HG03045 (cell line): ENCODE data around the gene MS4A13.
"Not testable (repeated sequence)": the region's sequence is repeated elsewhere in the genome, so short reads cannot be mapped to it uniquely, and the experiment has no call there.

Experiments
- ATAC-seq: cut with Tn5 transposase; IDR thresholded peaks from one replicate; pipeline ENCODE4 v1.9.1; 2021; ENCODE audit warnings: mild to moderate bottlenecking, moderate library complexity; ENCODE audit not compliant: unreplicated experiment

The MS4A13 gene

DNA sequence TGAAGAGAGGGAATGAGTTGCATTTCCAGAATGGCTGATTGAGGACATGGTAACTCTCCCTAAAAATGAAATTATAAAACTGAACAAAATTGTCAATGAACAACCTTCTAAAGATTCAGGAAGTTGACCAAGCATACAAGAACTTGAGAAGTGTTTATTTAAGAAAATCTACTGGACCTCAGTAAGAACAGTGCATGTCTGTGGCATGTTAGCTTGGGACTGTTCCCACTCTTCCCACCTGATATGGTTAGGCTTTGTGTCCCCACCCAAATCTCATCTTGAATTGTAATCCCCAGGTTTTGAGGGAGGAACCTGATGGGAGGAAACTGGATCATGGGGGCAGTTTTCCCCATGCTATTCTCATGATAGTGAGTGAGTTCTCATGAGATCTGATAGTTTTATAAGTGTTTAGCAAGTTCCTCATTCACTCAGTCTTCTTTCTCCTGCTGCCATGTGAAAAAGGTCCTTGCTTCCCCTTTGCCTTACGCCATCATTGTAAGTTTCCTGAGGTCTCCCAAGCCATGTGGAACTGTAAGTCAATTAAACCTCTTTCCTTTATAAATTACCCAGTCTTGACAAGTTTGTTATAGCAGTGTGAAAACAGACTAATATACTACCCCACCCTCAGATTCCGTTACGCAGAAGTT is 15.4 kb downstream of the MS4A13 start:
- ATAC-seq, result no peak

DNA sequence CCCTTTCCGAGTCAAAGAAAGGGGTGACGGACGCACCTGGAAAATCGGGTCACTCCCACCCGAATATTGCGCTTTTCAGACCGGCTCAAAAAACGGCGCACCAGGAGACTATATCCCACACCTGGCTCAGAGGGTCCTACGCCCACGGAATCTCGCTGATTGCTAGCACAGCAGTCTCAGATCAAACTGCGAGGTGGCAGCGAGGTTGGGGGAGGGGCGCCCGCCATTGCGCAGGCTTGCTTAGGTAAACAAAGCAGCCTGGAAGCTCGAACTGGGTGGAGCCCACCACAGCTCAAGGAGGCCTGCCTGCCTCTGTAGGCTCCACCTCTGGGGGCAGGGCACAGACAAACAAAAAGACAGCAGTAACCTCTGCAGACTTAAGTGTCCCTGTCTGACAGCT is 17.2 kb downstream of the MS4A13 start:
- ATAC-seq, result not testable (repeated sequence)

DNA sequence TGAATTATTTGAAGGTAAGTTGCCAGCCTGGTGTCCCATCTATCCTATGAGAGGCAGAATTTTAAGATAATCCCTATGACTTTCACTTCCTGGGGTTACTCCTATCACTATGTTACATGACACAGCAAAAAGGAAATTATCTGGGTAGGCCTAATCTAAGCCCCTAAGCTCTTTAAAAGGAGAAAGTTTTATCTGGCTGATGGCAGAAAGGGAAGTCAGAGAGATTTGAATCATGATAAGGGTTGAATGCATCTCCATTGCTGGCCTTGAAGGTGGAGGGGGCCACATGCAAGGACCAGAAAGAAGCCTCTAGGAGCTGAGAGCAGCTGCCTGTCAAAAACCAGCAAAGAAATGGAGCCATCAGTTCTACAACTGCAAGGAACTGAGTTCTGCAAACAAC is 23.4 kb downstream of the MS4A13 start:
- not testable (repeated sequence) for ATAC-seq

DNA sequence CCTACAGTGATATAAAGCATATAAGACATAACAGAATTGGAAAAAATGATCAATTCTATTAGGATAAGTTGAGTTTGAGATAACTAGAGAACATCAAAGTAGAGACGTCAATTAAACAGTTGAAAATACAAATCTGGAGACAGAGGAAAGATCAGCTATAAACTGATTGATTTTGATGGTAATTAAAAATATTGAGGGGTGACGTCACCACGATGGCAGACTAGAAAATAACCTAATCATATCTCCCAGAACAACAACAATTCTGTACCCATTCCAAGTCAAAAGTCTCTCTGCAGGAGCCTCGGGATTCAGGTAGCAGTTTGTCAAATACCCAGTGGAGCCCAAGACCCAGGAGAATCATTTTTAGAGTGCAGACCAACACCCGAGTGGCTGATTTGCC is 28.9 kb downstream of the MS4A13 start:
- ATAC-seq, result no peak

DNA sequence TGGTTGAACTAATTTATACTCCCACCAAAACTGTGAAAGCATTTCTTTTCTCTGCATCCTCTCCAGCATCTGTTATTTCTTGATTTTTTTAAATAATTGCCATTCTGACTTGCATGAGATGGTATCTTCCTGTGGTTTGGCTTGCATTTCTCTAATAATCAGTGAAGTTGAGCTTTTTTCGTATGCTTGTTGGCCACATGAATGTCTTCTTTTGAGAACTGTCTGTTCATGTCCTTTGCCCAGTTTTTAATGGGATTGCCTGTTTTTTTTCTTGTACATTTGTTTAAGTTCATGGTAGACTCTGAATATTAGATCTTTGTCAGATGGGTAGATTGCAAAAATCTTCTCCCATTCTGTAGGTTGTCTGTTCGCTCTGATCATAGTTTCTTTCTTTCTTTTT is 46.1 kb downstream of the MS4A13 start:
- ATAC-seq, result no peak

DNA sequence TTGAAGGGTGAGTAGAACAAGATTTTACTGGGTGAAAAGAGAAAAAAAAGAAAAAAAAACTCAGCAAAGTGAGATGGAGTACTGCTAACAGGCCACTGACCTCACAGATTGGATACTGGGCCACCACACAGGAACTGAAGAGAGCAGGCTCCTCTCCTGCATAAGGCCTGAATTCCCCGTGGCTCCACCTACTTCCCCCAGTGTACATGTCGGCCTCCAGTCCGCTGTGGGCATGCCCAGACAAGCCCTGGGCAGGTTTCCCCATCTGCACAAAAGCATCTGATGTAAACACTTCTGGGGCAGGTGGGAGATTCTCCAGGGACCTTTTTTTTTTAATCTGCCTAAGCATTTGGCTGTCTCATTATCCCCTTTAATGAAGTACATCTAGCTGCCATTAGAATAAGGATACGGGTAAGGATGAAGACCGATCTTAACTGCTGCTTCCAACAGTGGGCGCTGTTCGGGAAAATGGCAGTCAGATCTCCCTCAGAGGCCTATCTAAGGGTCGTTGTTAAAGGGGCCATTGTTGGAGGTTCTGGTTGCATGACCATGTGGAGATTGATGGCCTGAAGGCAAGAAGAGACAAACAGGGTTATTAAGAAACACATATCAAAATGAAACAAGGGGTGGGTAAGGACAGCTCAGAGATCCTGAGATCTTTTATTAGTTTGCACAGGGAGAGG is 48.5 kb downstream of the MS4A13 start:
- peak; percentile 47 for ATAC-seq

DNA sequence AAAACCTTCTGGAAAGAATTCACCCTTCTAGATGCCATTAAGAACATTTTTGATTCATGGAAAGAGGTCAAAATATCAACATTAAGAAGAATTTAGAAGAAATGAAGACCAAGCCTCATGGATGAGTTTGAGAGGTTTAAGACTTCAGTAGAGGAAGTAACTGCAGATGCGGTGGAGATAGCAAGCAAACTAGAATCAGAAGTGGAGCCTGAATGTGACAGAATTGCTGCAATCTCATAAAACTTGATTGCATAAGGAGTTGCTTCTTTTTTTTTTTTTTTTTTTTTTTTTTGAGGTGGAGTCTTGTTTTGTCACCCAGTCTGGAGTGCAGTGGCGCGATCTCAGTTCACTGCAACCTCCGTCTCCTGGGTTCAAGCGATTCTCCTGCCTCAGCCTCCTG is 51.6 kb downstream of the MS4A13 start:
- ATAC-seq, result no peak

DNA sequence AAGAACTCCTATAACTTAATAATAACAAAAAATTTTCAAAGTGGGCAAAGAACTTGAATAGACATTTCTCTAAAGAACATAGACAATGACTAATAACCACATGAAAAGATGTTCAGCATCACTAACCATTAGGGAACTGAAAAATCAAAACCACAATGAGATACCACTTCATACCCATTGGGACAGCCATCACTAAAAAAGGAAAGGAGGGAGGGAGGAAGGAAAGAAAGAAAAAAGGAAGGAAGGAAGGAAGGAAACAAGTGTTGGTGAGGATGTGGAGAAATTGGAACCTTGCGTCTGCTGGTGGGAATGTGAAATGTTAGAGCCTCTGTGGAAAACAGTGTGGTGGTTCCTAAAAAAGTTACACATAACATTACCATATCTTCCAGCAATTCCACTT is 55.8 kb downstream of the MS4A13 start:
- ATAC-seq, result no peak

DNA sequence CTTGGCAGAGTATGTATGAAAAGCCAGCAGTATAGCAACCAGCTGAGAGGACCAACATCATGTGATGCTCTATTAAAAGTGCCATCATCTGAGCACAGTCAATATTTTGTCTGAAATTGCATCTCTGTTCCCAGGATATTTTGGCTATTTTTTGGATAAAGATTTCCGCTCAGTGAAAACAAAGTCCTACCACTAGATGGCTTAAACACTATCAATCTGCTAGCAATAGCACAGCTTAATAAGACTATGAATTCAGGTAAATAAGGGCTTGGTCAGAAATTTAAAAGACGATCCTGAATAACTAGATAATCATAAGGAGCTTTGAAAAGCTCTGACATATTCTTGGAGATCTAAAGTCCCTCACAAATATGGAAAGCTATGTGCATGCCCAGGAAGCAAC is 74.4 kb downstream of the MS4A13 start:
- no peak for ATAC-seq
